Lung (tissue), 12 donors: ENCODE results near the gene PTPRN2. TPM values are rescaled to one million over a fixed set of nuclear protein-coding genes. Genes with fewer than 3 reads are reported as not detected.
A peak's percentile ranks its signal among the peaks of the same experiment; 100 is the strongest.

Experiments
- ATAC-seq: fragments of 200-7000 bp; cut with Tn5 transposase; one replicate; pipeline ENCODE4 v1.9.1; 2020; ENCODE audit warnings: moderate number of reproducible peaks; ENCODE audit not compliant: insufficient read depth, low FRiP score
- DNase-seq, 3 donors: peaks; one replicate each; pipeline ENCODE4 v3.0.0-alpha.2; 2013 to 2017
- H3K27ac ChIP-seq, 2 donors: one replicate each; pipeline ENCODE4 v1.5.1; 2013; ENCODE audit warnings: mild to moderate bottlenecking in 2 of 2, moderate library complexity in 2 of 2, control low read depth in 1 of 2, inconsistent platforms in 1 of 2, low read depth in 1 of 2, low read length in 1 of 2
- H3K27me3 ChIP-seq, 3 donors: one replicate each; pipeline ENCODE4 v1.5.1; 2013; ENCODE audit warnings: low read length in 2 of 3; ENCODE audit not compliant: control insufficient read depth in 3 of 3, insufficient read depth in 3 of 3
- H3K36me3 ChIP-seq, 4 donors: one replicate each; pipeline ENCODE4 v1.5.1; 2013; ENCODE audit warnings: low read length in 4 of 4, mild to moderate bottlenecking in 1 of 4, moderate library complexity in 1 of 4; ENCODE audit not compliant: control insufficient read depth in 4 of 4, insufficient read depth in 4 of 4
- H3K4me1 ChIP-seq, 5 donors: one replicate each; pipeline ENCODE4 v1.5.1; 2013; ENCODE audit warnings: low read length in 5 of 5, mild to moderate bottlenecking in 2 of 5, moderate library complexity in 1 of 5; ENCODE audit not compliant: control insufficient read depth in 5 of 5, insufficient read depth in 5 of 5
- H3K4me3 ChIP-seq: one replicate; pipeline ENCODE4 v1.5.1; 2013; ENCODE audit warnings: mild to moderate bottlenecking, control low read depth, moderate library complexity
- H3K9ac ChIP-seq, 2 donors: one replicate each; pipeline ENCODE4 v1.5.1; 2013; ENCODE audit warnings: low read length in 2 of 2, control low read depth in 1 of 2; ENCODE audit not compliant: insufficient read depth in 1 of 2
- H3K9me3 ChIP-seq, 4 donors: one replicate each; pipeline ENCODE4 v1.5.1; 2013; ENCODE audit warnings: low read length in 3 of 4, mild to moderate bottlenecking in 1 of 4, moderate library complexity in 1 of 4; ENCODE audit not compliant: control insufficient read depth in 4 of 4, insufficient read depth in 3 of 4
- CTCF ChIP-seq: IDR thresholded peaks from 2 replicates; pipeline ENCODE4 v1.5.1; 2012; ENCODE audit warnings: mild to moderate bottlenecking; ENCODE audit errors: control extremely low read depth, extremely low read depth
- WGBS, 2 donors: extraction: QIAGEN DNeasy Blood & Tissue Kit; methylation state at CpG; one replicate each; pipeline ENCODE4 v1.1.7; 2013; 5-methylcytosine and 5-hydroxymethylcytosine counted together
- polyA plus RNA-seq, 2 donors: library from polyadenylated mRNA; stranded (reverse); fragments of 200-250 nt; gene quantifications; one replicate each; pipeline ENCODE4 v1.2.1, GENCODE V29; 2013
- total RNA-seq, 2 donors: library from RNA; depleted of rRNA in 1 of 2; stranded (reverse); fragments of >200 nt in 1 of 2; gene quantifications; one replicate each; pipeline ENCODE4 v1.2.1, GENCODE V29; 2014 to 2021
- donor health status: control.
- donor health status: control.
- donor health status: Bipolar disorder and iron deficiency.
- donor health status: healthy.
- donor health status: DM: yes; HTN: yes; CAD: no.

Gene PTPRN2
- total and polyA plus RNA-seq, 4 donors = 2.1 to 7.4 (median 4.4) TPM

GRCh38 chr7:157687158-157687557, 900.5 kb downstream of the PTPRN2 start:
- WGBS, 2 donors = 20 to 25% methylated on average over 5 of the region's 5 CpGs
- no peak overlapping the region for H3K27ac ChIP-seq
- no peak overlapping the region for H3K9ac ChIP-seq
- ATAC-seq (no peak), DNase-seq (no peak)
- no peaks in the 10 kb centered on the region for H3K36me3 ChIP-seq
- H3K27me3 ChIP-seq = peaks cover 49 to 70% (median 57%) of the 10 kb centered on the region in 3 donors
- peaks cover 0 to 24% (median 6%) of the 10 kb centered on the region in 5 donors for H3K4me1 ChIP-seq
- no peak for TF ChIP-seq CTCF
- peaks cover 0 to 7% (median 0%) of the 10 kb centered on the region in 4 donors for H3K9me3 ChIP-seq
- no peak overlapping the region for H3K4me3 ChIP-seq

- Histone ChIP-seq H3K36me3 (no peaks in the 10 kb centered on the region), H3K27ac (no peak overlapping the region), H3K9ac (no peak overlapping the region), H3K27me3 (peaks cover 42 to 75% (median 62%) of the 10 kb centered on the region in 3 donors), H3K4me3 (no peak overlapping the region), H3K4me1 (peaks cover 0 to 20% (median 6%) of the 10 kb centered on the region in 5 donors), H3K9me3 (peaks cover 0 to 9% (median 0%) of the 10 kb centered on the region in 4 donors)
- WGBS, 2 donors = 3 to 5% methylated on average over 13 of the region's 13 CpGs
- DNase-seq (peak in 1 of 3 donors; percentile 5), ATAC-seq (no peak)
- no peak for TF ChIP-seq CTCF
Measured at GRCh38 chr7:157686285-157686894, 901.2 kb downstream of the PTPRN2 start.

GRCh38 chr7:157685430-157686284, 902.0 kb downstream of the PTPRN2 start:
- 5% methylated on average over 51 to 77 of the region's 77 CpGs for WGBS, 2 donors
- Histone ChIP-seq H3K27ac (no peak overlapping the region), H3K4me3 (no peak overlapping the region), H3K36me3 (no peaks in the 10 kb centered on the region), H3K27me3 (peaks cover 38 to 79% (median 67%) of the 10 kb centered on the region in 3 donors), H3K9me3 (peaks cover 0 to 9% (median 0%) of the 10 kb centered on the region in 4 donors), H3K9ac (no peak overlapping the region), H3K4me1 (peaks cover 0 to 20% (median 6%) of the 10 kb centered on the region in 5 donors)
- DNase-seq (peak in 1 of 3 donors; percentile 12), ATAC-seq (no peak)
- TF ChIP-seq CTCF = no peak
